Psoas muscle (tissue), 8 donors: ENCODE data around the gene SIGMAR1. TPM values are rescaled to one million over a fixed set of nuclear protein-coding genes. Genes with fewer than 3 reads are reported as not detected.

ENCODE experiments used
- ATAC-seq, 4 donors: fragments of 200-7000 bp; cut with Tn5 transposase; one replicate each; pipeline ENCODE4 v1.9.1; 2020; ENCODE audit warnings: moderate library complexity in 3 of 4, mild to moderate bottlenecking in 2 of 4
- DNase-seq, 2 donors: peaks; one replicate each; pipeline ENCODE4 v3.0.0-alpha.2; 2020
- H3K27ac ChIP-seq: fragments of 200-600 bp; one replicate; pipeline ENCODE4 v1.8.0; 2022
- H3K27me3 ChIP-seq, 3 donors: fragments of 200-600 bp in 1 of 3; one replicate each; pipeline versions ENCODE4 v1.6.1 to v1.8.0; 2013 to 2022; ENCODE audit warnings: low read length in 2 of 3, mild to moderate bottlenecking in 2 of 3, moderate library complexity in 1 of 3; ENCODE audit not compliant: insufficient read depth in 3 of 3
- H3K36me3 ChIP-seq, 2 donors: fragments of 200-600 bp in 1 of 2; one replicate each; pipeline versions ENCODE4 v1.6.1 to v1.8.0; 2013 to 2022; ENCODE audit warnings: low read depth in 1 of 2, mild to moderate bottlenecking in 1 of 2, moderate library complexity in 1 of 2; ENCODE audit not compliant: insufficient read depth in 1 of 2
- H3K4me1 ChIP-seq: fragments of 200-600 bp; one replicate; pipeline ENCODE4 v1.8.0; 2022
- H3K4me3 ChIP-seq: fragments of 200-600 bp; one replicate; pipeline ENCODE4 v1.8.0; 2022; ENCODE audit warnings: mild to moderate bottlenecking
- H3K9me3 ChIP-seq: fragments of 200-600 bp; one replicate; pipeline ENCODE4 v1.8.0; 2022
- CTCF ChIP-seq: fragments of 200-600 bp; IDR thresholded peaks from one replicate; pipeline ENCODE4 v1.8.0; 2022; ENCODE audit warnings: antibody characterized with exemption
- WGBS, 3 donors: extraction: QIAGEN DNeasy Blood & Tissue Kit; methylation state at CpG; one replicate each; pipeline versions ENCODE4 v1.1.6 to v1.1.7; 2013; 5-methylcytosine and 5-hydroxymethylcytosine counted together
- intact Hi-C, 2 donors: fragments of 100-400 bp; cut with DNase I; formaldehyde crosslinking; loops; one replicate each; pipeline versions ENCODE4 v1.11.0 to v1.14.2; 2022
- polyA plus RNA-seq, 3 donors: library from polyadenylated mRNA; stranded (reverse); fragments of 200-250 nt; gene quantifications; one replicate each; pipeline ENCODE4 v1.2.3, GENCODE V29; 2013
- total RNA-seq, 4 donors: library from RNA; stranded (reverse); fragmentation: NEBNext Ultra II Directional in 2 of 4; extraction: Animal tissue kit (Norgen Biotek cat#: 25700) in 2 of 4; gene quantifications; one replicate each; pipeline versions ENCODE4 v1.2.1 to v1.2.4, GENCODE V29; 2021 to 2023
- donor health status: healthy with polysubstance abuse.
- donor health status: DM: no; HTN: no; CAD: no; lungs with moderate emphysema.
- donor health status: Bipolar disorder and iron deficiency.
- donor health status: healthy.
- donor health status: DM: yes; HTN: yes; CAD: no.
- donor health status: DM: no; HTN: no; CAD: no.
- donor health status: DM: no; HTN: no; CAD: no.
- donor health status: DM: yes; HTN: yes; CAD: no.

SIGMAR1 gene
- total and polyA plus RNA-seq, 7 donors = 13.0 to 50.1 (median 14.1) TPM

GRCh38 chr9:34611251-34611810 is 26.3 kb downstream of the SIGMAR1 start:
- Histone ChIP-seq H3K27ac (peak overlapping the region; percentile 84), H3K36me3 (peaks cover 3 to 33% of the 10 kb centered on the region in 2 donors), H3K4me3 (peak overlapping the region; percentile 73), H3K27me3 (no peaks in the 10 kb centered on the region), H3K9me3 (no peaks in the 10 kb centered on the region), H3K4me1 (peaks cover 26% of the 10 kb centered on the region)
- intact Hi-C loops = loop anchor here in 1 of 2 donors (5.0 kb wide), 1 partner anchor 91 kb away; no protein-coding TSS in a partner anchor
- DNase-seq (peak in 1 of 2 donors; percentile 62), ATAC-seq (peak; percentile 28 to 50 (median 34))
- no peak for TF ChIP-seq CTCF
- WGBS, 3 donors = 22 to 49% (median 31%) methylated on average over 10 of the region's 10 CpGs

- Histone ChIP-seq H3K4me3 (peak overlapping the region; percentile 73), H3K36me3 (peaks cover 0 to 26% of the 10 kb centered on the region in 2 donors), H3K4me1 (peaks cover 26% of the 10 kb centered on the region), H3K27me3 (no peaks in the 10 kb centered on the region), H3K9me3 (no peaks in the 10 kb centered on the region), H3K27ac (peak overlapping the region; percentile 84)
- WGBS, 3 donors = 45 to 72% (median 55%) methylated on average over 19 to 20 of the region's 20 CpGs
- TF ChIP-seq CTCF = no peak
- intact Hi-C loops = loop anchor here in 1 of 2 donors (5.0 kb wide), 1 partner anchor 92 kb away; no protein-coding TSS in a partner anchor
- ATAC-seq = peak; percentile 28 to 69 (median 50)
- peak in 1 of 2 donors; percentile 62 for DNase-seq
Observed at GRCh38 chr9:34610434-34611206, 27.0 kb downstream of the SIGMAR1 start.

- DNase-seq (no peak), ATAC-seq (no peak)
- no peaks in the 10 kb centered on the region for H3K27me3 ChIP-seq
- no peak for TF ChIP-seq CTCF
- intact Hi-C loops = loop anchor here (10.0 kb wide), 2 partner anchors 173 to 203 kb away; no protein-coding TSS in a partner anchor
- WGBS, 3 donors = 27 to 41% (median 38%) methylated on average over 2 of the region's 2 CpGs
- no peaks in the 10 kb centered on the region for H3K9me3 ChIP-seq
- H3K27ac ChIP-seq = no peak overlapping the region
- H3K36me3 ChIP-seq = peaks cover 0 to 4% of the 10 kb centered on the region in 2 donors
- peaks cover 25% of the 10 kb centered on the region for H3K4me1 ChIP-seq
- H3K4me3 ChIP-seq = no peak overlapping the region
Observed at GRCh38 chr9:34607331-34607730, 30.3 kb downstream of the SIGMAR1 start.

GRCh38 chr9:34606905-34607304 is 30.7 kb downstream of the SIGMAR1 start:
- no peaks in the 10 kb centered on the region for H3K9me3 ChIP-seq
- 80 to 83% (median 82%) methylated on average over 3 of the region's 3 CpGs for WGBS, 3 donors
- intact Hi-C loops = loop anchor here (10.0 kb wide), 2 partner anchors 172 to 202 kb away; no protein-coding TSS in a partner anchor
- H3K4me3 ChIP-seq = no peak overlapping the region
- peaks cover 23% of the 10 kb centered on the region for H3K4me1 ChIP-seq
- no peaks in the 10 kb centered on the region for H3K27me3 ChIP-seq
- H3K27ac ChIP-seq = no peak overlapping the region
- no peak for TF ChIP-seq CTCF
- ATAC-seq = no peak
- H3K36me3 ChIP-seq = peaks cover 0 to 4% of the 10 kb centered on the region in 2 donors
- DNase-seq = no peak
